SK-N-MC (cell line): ENCODE data around the gene PPCDC.

Experiments used
- EZH2 ChIP-seq: fragments of 200-600 bp; sonication (generic); IDR thresholded peaks from one replicate; pipeline ENCODE4 v1.6.1; 2017; ENCODE audit warnings: antibody characterized with exemption
- FOXP2 ChIP-seq: optimal IDR thresholded peaks from 2 replicates; pipeline ENCODE3; 2011; ENCODE audit warnings: mild to moderate bottlenecking, moderate library complexity; ENCODE audit not compliant: insufficient read depth; ENCODE audit errors: extremely low read length, control extremely low read depth
- POLR2AphosphoS5 ChIP-seq: IDR thresholded peaks from 2 replicates; pipeline ENCODE4 v1.6.1; 2012; ENCODE audit warnings: mild to moderate bottlenecking, low read depth, low read length, borderline replicate concordance

GRCh38 chr15:75097939-75098338, 74.5 kb downstream of the PPCDC start:
- TF ChIP-seq EZH2 (no peak), POLR2AphosphoS5 (no peak), FOXP2 (no peak)
